K562 (cell line): ENCODE data around the gene PPP2R2B. TPM values are rescaled to one million over a fixed set of nuclear protein-coding genes. Genes with fewer than 3 reads are reported as not detected.

ENCODE experiments used
- ATAC-seq: fragments of 200-7000 bp; cut with Tn5 transposase; 3 replicates; pipeline ENCODE4 v1.9.1; 2020; ENCODE audit warnings: moderate library complexity
- BruUV-seq: library from RNA; stranded (reverse); fragments of 400-500 nt; replicated peaks from 2 replicates; lab custom pipeline; 2021; lab: Mats Ljungman, UMichigan
- CTCF ChIA-PET: fragments of 300-600 bp; formaldehyde crosslinking; extraction: SDS; loops from one replicate; lab custom pipeline; 2021; ENCODE audit warnings: low intra/inter-chr PET ratio; lab: Yijun Ruan, JAX
- POLR2A ChIA-PET: fragments of 300-600, 350-650 bp; sonication (Branson Sonifier 250); formaldehyde crosslinking; extraction: SDS; loops from one replicate; lab custom pipeline; 2021; ENCODE audit warnings: antibody characterized with exemption, inconsistent platforms; lab: Yijun Ruan, JAX
- DNase-seq, 4 experiments: peaks; one replicate each; pipeline versions ENCODE4 v3.0.0 to v3.0.0-alpha.2; 2011 to 2018; ENCODE audit warnings: low spot score in 3 of 4, mixed read lengths in 3 of 4; ENCODE audit errors: extremely low read depth in 1 of 4
- FAIRE-seq: peaks from 2 replicates; lab custom pipeline; 2011; peaks lifted over from hg19 to GRCh38; lab: Jason Lieb, UNC
- H2AFZ ChIP-seq: 2 replicates; pipeline ENCODE4 v1.6.0; 2011; ENCODE audit warnings: low read depth, low read length, control low read depth, inconsistent platforms
- H3K27ac ChIP-seq: fragments of 200-600 bp; 3 replicates; pipeline ENCODE4 v1.8.0; 2011; ENCODE audit warnings: low read depth, mild to moderate bottlenecking, control low read depth, inconsistent platforms, low read length, moderate library complexity, mixed read lengths; ENCODE audit errors: extremely low read depth
- H3K27me3 ChIP-seq, 2 experiments: fragments of 300-600 bp in 1 of 2; 2 replicates in 1 of 2; 3 replicates in 1 of 2; pipeline versions ENCODE4 v1.6.0 to v1.8.0; 2011; ENCODE audit warnings: inconsistent platforms in 2 of 2, low read length in 2 of 2, mild to moderate bottlenecking in 1 of 2, mixed read lengths in 1 of 2, moderate library complexity in 1 of 2; ENCODE audit not compliant: control insufficient read depth in 2 of 2, insufficient read depth in 2 of 2
- H3K36me3 ChIP-seq: fragments of 300-600 bp; 3 replicates; pipeline ENCODE4 v1.8.0; 2011; ENCODE audit warnings: mild to moderate bottlenecking, low read length, inconsistent platforms; ENCODE audit not compliant: control insufficient read depth, insufficient read depth
- H3K4me1 ChIP-seq, 2 experiments: fragments of 200-600 bp in 1 of 2; replicated peaks in 1 of 2; 2 replicates in 1 of 2; 3 replicates in 1 of 2; pipeline versions ENCODE4 v1.5.1 to v1.8.0; 2011; ENCODE audit warnings: inconsistent platforms in 2 of 2, low read length in 2 of 2, mild to moderate bottlenecking in 1 of 2, mixed read lengths in 1 of 2, moderate library complexity in 1 of 2; ENCODE audit not compliant: control insufficient read depth in 2 of 2, insufficient read depth in 2 of 2
- H3K4me2 ChIP-seq: 2 replicates; pipeline ENCODE4 v1.6.1; 2011; ENCODE audit warnings: low read length, control low read depth, inconsistent platforms, mixed read lengths; ENCODE audit not compliant: insufficient read depth
- H3K4me3 ChIP-seq: fragments of 200-600 bp; sonication (generic), shearing (Covaris generic); 2 replicates; pipeline ENCODE4 v1.5.1; 2016; ENCODE audit warnings: control low read depth, inconsistent platforms
- H3K79me2 ChIP-seq: fragments of 200-600 bp; 3 replicates; pipeline ENCODE4 v1.8.0; 2011; ENCODE audit warnings: low read length, inconsistent platforms; ENCODE audit not compliant: control insufficient read depth, insufficient read depth
- H3K9ac ChIP-seq, 2 experiments: 2 replicates each; pipeline versions ENCODE4 v1.6.0 to v1.6.1; 2011; ENCODE audit warnings: low read depth in 2 of 2, low read length in 2 of 2, control low read depth in 1 of 2, inconsistent platforms in 1 of 2, mild to moderate bottlenecking in 1 of 2, mixed read lengths in 1 of 2; ENCODE audit not compliant: insufficient read depth in 1 of 2
- H3K9me1 ChIP-seq: one replicate; pipeline ENCODE4 v1.6.0; 2011; ENCODE audit warnings: inconsistent platforms, mild to moderate bottlenecking, low read length, moderate library complexity; ENCODE audit not compliant: control insufficient read depth, insufficient read depth
- H3K9me3 ChIP-seq: replicated peaks from 2 replicates; pipeline ENCODE4 v1.5.1; 2011; ENCODE audit warnings: low read depth, low read length, inconsistent platforms; ENCODE audit not compliant: control insufficient read depth, insufficient read depth
- H4K20me1 ChIP-seq: replicated peaks from 2 replicates; pipeline ENCODE4 v1.6.1; 2011; ENCODE audit warnings: low read length, inconsistent platforms, mixed read lengths; ENCODE audit not compliant: control insufficient read depth, insufficient read depth
- BRF1 ChIP-seq: IDR thresholded peaks from 3 replicates; pipeline ENCODE4 v1.6.1; 2011; ENCODE audit warnings: borderline replicate concordance, mild to moderate bottlenecking; ENCODE audit not compliant: insufficient read length; ENCODE audit errors: extremely low read depth
- GATAD2B ChIP-seq: fragments of 450-650 bp; IDR thresholded peaks from 2 replicates; pipeline ENCODE4 v1.6.1; 2017; ENCODE audit warnings: mild to moderate bottlenecking, borderline replicate concordance
- HDAC2 ChIP-seq: fragments of 450-650 bp; IDR thresholded peaks from 2 replicates; pipeline ENCODE4 v1.6.1; 2016; ENCODE audit warnings: mild to moderate bottlenecking
- IRF2 ChIP-seq: sonication (generic); formaldehyde crosslinking; IDR thresholded peaks from 2 replicates; pipeline ENCODE4 v1.8.1; 2022; ENCODE audit warnings: mild to moderate bottlenecking, missing genetic modification reagents
- NEUROD1 ChIP-seq: fragments of 150-350 bp; IDR thresholded peaks from 2 replicates; pipeline ENCODE4 v1.6.1; 2014; ENCODE audit warnings: borderline replicate concordance, low read length, low read depth; ENCODE audit not compliant: partially characterized antibody
- NFE2 ChIP-seq: IDR thresholded peaks from 2 replicates; pipeline ENCODE4 v1.6.1; 2014; ENCODE audit warnings: antibody characterized with exemption, low read depth
- PRMT5 ChIP-seq: sonication (generic); formaldehyde crosslinking; IDR thresholded peaks from 2 replicates; pipeline ENCODE4 v1.5.0; 2020; ENCODE audit warnings: missing genetic modification reagents
- SMC3 ChIP-seq: conservative IDR thresholded peaks from 2 replicates; pipeline ENCODE4 v1.6.1; 2011; ENCODE audit warnings: low read depth, low read length, improper control_type of control experiment; ENCODE audit not compliant: insufficient read depth
- SPI1 ChIP-seq: IDR thresholded peaks from 2 replicates; pipeline ENCODE4 v1.6.1; 2011; ENCODE audit warnings: low read depth, low read length, control low read depth, borderline replicate concordance
- U2AF1 ChIP-seq: fragments of 200-400 bp; formaldehyde crosslinking; optimal IDR thresholded peaks from 2 replicates; pipeline ENCODE3; 2017; ENCODE audit warnings: mild to moderate bottlenecking, low read depth, low read length, moderate library complexity
- ZNF184 ChIP-seq: sonication (generic); formaldehyde crosslinking; IDR thresholded peaks from 2 replicates; pipeline ENCODE4 v1.5.0; 2020; ENCODE audit warnings: missing genetic modification reagents
- ZNF444 ChIP-seq: fragments of 250-450 bp; sonication (Bioruptor Pico); IDR thresholded peaks from 2 replicates; pipeline ENCODE4 v1.4.0; 2020; ENCODE audit warnings: mild to moderate bottlenecking, moderate library complexity
- ZNF507 ChIP-seq: conservative IDR thresholded peaks from 2 replicates; pipeline ENCODE4 v1.6.1; 2017; ENCODE audit warnings: missing genetic modification characterization, missing compliant biosample characterization
- WGBS: fragments of 100-300 bp; shearing (Covaris generic); methylation state at CpG from one replicate; pipeline ENCODE4 v1.1.6; 2016; ENCODE audit warnings: low coverage, mixed read lengths; ENCODE audit not compliant: insufficient coverage; ENCODE audit errors: missing lambda C conversion rate; 5-methylcytosine and 5-hydroxymethylcytosine counted together
- in situ Hi-C: fragments of 300-500 bp; cut with MboI; formaldehyde crosslinking; loops from 4 replicates; pipeline ENCODE4 v1.15.0; 2018; ENCODE audit warnings: inconsistent platforms, mixed read lengths
- intact Hi-C: fragments of 100-400 bp; cut with micrococcal nuclease; formaldehyde crosslinking; loops from 2 replicates; pipeline ENCODE4 v1.14.2; 2022
- polyA plus RNA-seq, 8 experiments: library from polyadenylated mRNA; depleted of rRNA in 4 of 8; stranded (reverse) in 5 of 8; unstranded in 3 of 8; fragments of >200 nt; fragmentation: Nextera tagmentation in 2 of 8; fragmentation: Illumina TruSeq in 1 of 8; extraction: Ambion mirVana in 2 of 8; extraction: Trizol in 1 of 8; gene quantifications; 2 replicates each; pipeline versions ENCODE4 v1.2.1 to v1.2.3, GENCODE V29; 2011 to 2014; ENCODE audit warnings: inconsistent platforms in 1 of 8, missing spikeins in 1 of 8
- total RNA-seq, 7 experiments: library from RNA; depleted of rRNA in 6 of 7; stranded (reverse); fragments of >200 nt in 6 of 7; fragmentation: Illumina TruSeq in 2 of 7; extraction: Trizol in 2 of 7; gene quantifications; 2 replicates each; pipeline versions ENCODE4 v1.2.1 to v1.2.3, GENCODE V29; 2011 to 2021; ENCODE audit warnings: low replicate concordance in 1 of 7
- TF ChIP-seq, protein P1 (sequence below): fragments of 250-450 bp; sonication (Bioruptor Pico); IDR thresholded peaks from 2 replicates; pipeline ENCODE4 v1.4.0; 2020
- TF ChIP-seq, protein P2 (sequence below): fragments of 250-450 bp; sonication (Bioruptor Pico); IDR thresholded peaks from 2 replicates; pipeline ENCODE4 v1.4.0; 2020; ENCODE audit warnings: borderline replicate concordance
- TF ChIP-seq, protein P3 (sequence below): fragments of 250-450 bp; sonication (Bioruptor Pico); IDR thresholded peaks from 2 replicates; pipeline ENCODE4 v1.4.0; 2020; ENCODE audit warnings: mild to moderate bottlenecking, moderate library complexity, borderline replicate concordance
- TF ChIP-seq, protein P4 (sequence below): sonication (generic); formaldehyde crosslinking; IDR thresholded peaks from 2 replicates; pipeline ENCODE4 v1.9.0; 2022; ENCODE audit warnings: mild to moderate bottlenecking, missing genetic modification reagents

The PPP2R2B gene
- total and polyA plus RNA-seq, 9 of the 15 experiments (the other 6 are each of a cell fraction or from before 2014, with no cell fraction given) = not detected

DNA sequence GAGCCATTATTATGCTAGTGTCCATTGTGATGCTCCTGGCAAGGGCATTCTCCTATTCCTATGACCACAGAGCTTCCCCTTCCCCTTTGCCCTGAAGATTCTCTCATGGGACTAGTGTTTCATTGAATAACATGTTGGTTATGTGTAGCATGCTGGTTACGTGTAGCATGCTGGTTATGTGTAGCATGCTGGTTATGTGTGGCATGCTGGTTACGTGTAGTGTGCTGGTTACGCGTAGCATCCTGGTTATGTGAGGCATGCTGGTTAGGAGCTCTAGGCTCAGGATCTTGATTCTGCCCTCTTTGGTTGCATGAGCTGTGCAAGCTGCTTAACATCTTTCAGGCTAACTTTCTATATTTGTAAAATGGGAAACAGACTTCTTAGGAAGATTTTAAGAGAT, 316.1 kb downstream of the PPP2R2B start:
- no peak overlapping the region for H3K9ac ChIP-seq
- ATAC-seq = no peak
- no peaks in the 10 kb centered on the region for H3K79me2 ChIP-seq
- no peaks in the 10 kb centered on the region for H3K9me1 ChIP-seq
- no peak for FAIRE-seq
- no peak overlapping the region for H3K4me2 ChIP-seq
- WGBS = 1% methylated on average over 4 of the region's 4 CpGs
- H3K4me1 ChIP-seq = no peaks in the 10 kb centered on the region
- no TSS peak for BruUV-seq
- H3K27ac ChIP-seq = no peak overlapping the region
- TF ChIP-seq U2AF1 (no peak), GATAD2B (no peak), ZNF444 (no peak), SMC3 (no peak), HDAC2 (no peak), NFE2 (no peak), SPI1 (no peak), PRMT5 (CRISPR knock-in tag) (no peak), NEUROD1 (no peak), ZNF507 (tag) (no peak), ZNF184 (CRISPR knock-in tag) (no peak), IRF2 (CRISPR knock-in tag) (no peak), BRF1 (no peak)
- TF ChIP-seq, protein P1, sequence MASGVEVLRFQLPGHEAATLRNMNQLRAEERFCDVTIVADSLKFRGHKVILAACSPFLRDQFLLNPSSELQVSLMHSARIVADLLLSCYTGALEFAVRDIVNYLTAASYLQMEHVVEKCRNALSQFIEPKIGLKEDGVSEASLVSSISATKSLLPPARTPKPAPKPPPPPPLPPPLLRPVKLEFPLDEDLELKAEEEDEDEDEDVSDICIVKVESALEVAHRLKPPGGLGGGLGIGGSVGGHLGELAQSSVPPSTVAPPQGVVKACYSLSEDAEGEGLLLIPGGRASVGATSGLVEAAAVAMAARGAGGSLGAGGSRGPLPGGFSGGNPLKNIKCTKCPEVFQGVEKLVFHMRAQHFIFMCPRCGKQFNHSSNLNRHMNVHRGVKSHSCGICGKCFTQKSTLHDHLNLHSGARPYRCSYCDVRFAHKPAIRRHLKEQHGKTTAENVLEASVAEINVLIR (CRISPR knock-in tag) = no peak
- TF ChIP-seq, protein P2, sequence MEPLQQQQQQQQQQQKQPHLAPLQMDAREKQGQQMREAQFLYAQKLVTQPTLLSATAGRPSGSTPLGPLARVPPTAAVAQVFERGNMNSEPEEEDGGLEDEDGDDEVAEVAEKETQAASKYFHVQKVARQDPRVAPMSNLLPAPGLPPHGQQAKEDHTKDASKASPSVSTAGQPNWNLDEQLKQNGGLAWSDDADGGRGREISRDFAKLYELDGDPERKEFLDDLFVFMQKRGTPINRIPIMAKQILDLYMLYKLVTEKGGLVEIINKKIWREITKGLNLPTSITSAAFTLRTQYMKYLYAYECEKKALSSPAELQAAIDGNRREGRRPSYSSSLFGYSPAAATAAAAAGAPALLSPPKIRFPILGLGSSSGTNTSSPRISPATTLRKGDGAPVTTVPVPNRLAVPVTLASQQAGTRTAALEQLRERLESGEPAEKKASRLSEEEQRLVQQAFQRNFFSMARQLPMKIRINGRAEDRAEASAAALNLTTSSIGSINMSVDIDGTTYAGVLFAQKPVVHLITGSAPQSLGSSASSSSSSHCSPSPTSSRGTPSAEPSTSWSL (CRISPR knock-in tag) = no peak
- TF ChIP-seq, protein P3, sequence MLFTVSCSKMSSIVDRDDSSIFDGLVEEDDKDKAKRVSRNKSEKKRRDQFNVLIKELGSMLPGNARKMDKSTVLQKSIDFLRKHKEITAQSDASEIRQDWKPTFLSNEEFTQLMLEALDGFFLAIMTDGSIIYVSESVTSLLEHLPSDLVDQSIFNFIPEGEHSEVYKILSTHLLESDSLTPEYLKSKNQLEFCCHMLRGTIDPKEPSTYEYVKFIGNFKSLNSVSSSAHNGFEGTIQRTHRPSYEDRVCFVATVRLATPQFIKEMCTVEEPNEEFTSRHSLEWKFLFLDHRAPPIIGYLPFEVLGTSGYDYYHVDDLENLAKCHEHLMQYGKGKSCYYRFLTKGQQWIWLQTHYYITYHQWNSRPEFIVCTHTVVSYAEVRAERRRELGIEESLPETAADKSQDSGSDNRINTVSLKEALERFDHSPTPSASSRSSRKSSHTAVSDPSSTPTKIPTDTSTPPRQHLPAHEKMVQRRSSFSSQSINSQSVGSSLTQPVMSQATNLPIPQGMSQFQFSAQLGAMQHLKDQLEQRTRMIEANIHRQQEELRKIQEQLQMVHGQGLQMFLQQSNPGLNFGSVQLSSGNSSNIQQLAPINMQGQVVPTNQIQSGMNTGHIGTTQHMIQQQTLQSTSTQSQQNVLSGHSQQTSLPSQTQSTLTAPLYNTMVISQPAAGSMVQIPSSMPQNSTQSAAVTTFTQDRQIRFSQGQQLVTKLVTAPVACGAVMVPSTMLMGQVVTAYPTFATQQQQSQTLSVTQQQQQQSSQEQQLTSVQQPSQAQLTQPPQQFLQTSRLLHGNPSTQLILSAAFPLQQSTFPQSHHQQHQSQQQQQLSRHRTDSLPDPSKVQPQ = no peak
- TF ChIP-seq, protein P4, sequence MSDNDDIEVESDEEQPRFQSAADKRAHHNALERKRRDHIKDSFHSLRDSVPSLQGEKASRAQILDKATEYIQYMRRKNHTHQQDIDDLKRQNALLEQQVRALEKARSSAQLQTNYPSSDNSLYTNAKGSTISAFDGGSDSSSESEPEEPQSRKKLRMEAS (CRISPR knock-in tag) = no peak
- TF ChIP-seq, all 486 proteins: peak for 0
- Histone ChIP-seq H3K36me3 (no peaks in the 10 kb centered on the region), H3K9me3 (no peaks in the 10 kb centered on the region), H4K20me1 (no peaks in the 10 kb centered on the region), H3K4me3 (no peak overlapping the region), H2AFZ (no peak overlapping the region), H3K27me3 (no peaks in the 10 kb centered on the region)
- ChIA-PET CTCF (no interaction called here), POLR2A (interaction anchor here (0.6 to 1.2 kb wide), 3 partner anchors 17 to 397 kb away, joined by 3 read pairs; no protein-coding TSS in a partner anchor)
- intact Hi-C loops (no loop called here), in situ Hi-C loops (no loop called here)
- no peak for DNase-seq
